ENCODE measurements around the gene CDH5. TPM values are rescaled to one million over a fixed set of nuclear protein-coding genes. Genes with fewer than 3 reads are reported as not detected.

Gene CDH5
- total and polyA plus RNA-seq, 2 of the 4 experiments (the other 2 are of a cell fraction): not detected

- no peak for TF ChIP-seq CHD1 (IDR thresholded peaks at IDR 0.05; ENCODE audit: low read depth, low read length)
These were observed 12.2 kb upstream of the CDH5 start (continued) for GRCh38 chr16:66354034-66354909.

DNA sequence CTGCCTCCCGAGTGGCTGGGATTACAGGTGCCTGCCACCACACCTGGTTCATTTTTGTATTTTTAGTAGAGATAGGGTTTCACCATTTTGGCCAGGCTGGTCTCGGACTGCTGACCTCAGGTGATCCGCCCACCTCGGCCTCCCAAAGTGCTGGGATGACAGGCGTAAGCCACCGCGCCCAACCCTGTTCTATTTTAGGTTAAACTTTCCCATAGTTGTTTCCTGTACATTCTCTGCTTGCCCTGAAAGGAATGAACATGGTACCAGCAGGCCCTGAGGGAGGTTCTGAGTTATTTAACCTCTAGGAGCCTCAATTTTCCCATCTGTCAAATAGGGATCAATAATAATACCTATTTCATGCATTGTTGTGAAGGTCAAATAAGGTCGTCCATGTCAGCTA lies 11.0 kb upstream of the CDH5 start:
- POLR2A ChIA-PET (ENCODE audit: unreplicated experiment): no interaction called here
- no peak overlapping the region for H3K14ac ChIP-seq (replicated peaks; ENCODE audit: low read depth, low read length)
- H4K5ac ChIP-seq (ENCODE audit: low read depth, low read length): no peak overlapping the region
- H3K79me1 ChIP-seq (ENCODE audit: low read depth in 1 of 2, low read length in 2 of 2): no peaks in the 10 kb centered on the region
- H3K27me3 ChIP-seq (ENCODE audit: control insufficient read depth, insufficient read depth, low read length): peaks cover 47% of the 10 kb centered on the region
- no peak overlapping the region for H3K56ac ChIP-seq (ENCODE audit: extremely low read depth, insufficient read depth, low read length)
- H3K36me3 ChIP-seq (ENCODE audit: control insufficient read depth, insufficient read depth, low read length): no peaks in the 10 kb centered on the region
- peaks cover 2% of the 10 kb centered on the region; the same call in 1 of the 2 replicates for H3K4me1 ChIP-seq (ENCODE audit: control insufficient read depth, insufficient read depth, low read length)
- H2AFZ ChIP-seq (replicated peaks; ENCODE audit: low read length, poor library complexity): no peak overlapping the region
- no peak overlapping the region for H4K91ac ChIP-seq (ENCODE audit: insufficient read depth, low read depth, low read length)
- H3K27ac ChIP-seq (ENCODE audit: insufficient read depth, low read length): no peak overlapping the region
- dilution Hi-C loops (cut with HindIII; ENCODE audit: low sequenced_read_pairs, unreplicated experiment) (no loop called here), intact Hi-C loops (cut with micrococcal nuclease) (no loop called here), in situ Hi-C loops (cut with MboI; ENCODE audit: low sequenced_read_pairs) (no loop called here)
- no peaks in the 10 kb centered on the region for H3K9me1 ChIP-seq (ENCODE audit: insufficient read depth, low read length)
- no peak overlapping the region for H3K9ac ChIP-seq (ENCODE audit: low read depth, low read length)
- DNase-seq (no peak), ATAC-seq (ENCODE audit: low read depth) (no peak)
- no TSS peak for BruUV-seq (replicated peaks)
- no peaks in the 10 kb centered on the region for H4K20me1 ChIP-seq (ENCODE audit: insufficient read depth, low read length)
- H3K18ac ChIP-seq (ENCODE audit: low read depth, low read length): no peak overlapping the region
- H2BK5ac ChIP-seq (ENCODE audit: low read depth, low read length, poor library complexity, severe bottlenecking): no peak overlapping the region
- no peak overlapping the region for H4K8ac ChIP-seq (ENCODE audit: low read depth in 2 of 2, low read length in 2 of 2)
- no peak overlapping the region for H3K23ac ChIP-seq (ENCODE audit: low read depth, low read length)
- no CpG with 5 or more reads among the region's 8 CpGs for WGBS, 2 experiments (ENCODE audit: extremely low coverage in 2 of 2, insufficient read length in 1 of 2)
- peaks cover 4% of the 10 kb centered on the region for H3K9me3 ChIP-seq (ENCODE audit: control insufficient read depth, insufficient read depth, low read length)
- no peak overlapping the region for H2BK120ac ChIP-seq (ENCODE audit: low read depth, low read length)
- no peak overlapping the region for H2BK15ac ChIP-seq (ENCODE audit: low read depth, low read length)
- no peak overlapping the region for H3K4me3 ChIP-seq (ENCODE audit: insufficient read depth, low read depth, low read length)
- no peak overlapping the region for H2AK5ac ChIP-seq (ENCODE audit: low read depth, low read length)
- H3K4ac ChIP-seq (ENCODE audit: low read depth, low read length): no peak overlapping the region
- CTCF ChIA-PET: no interaction called here
- no peak overlapping the region for H2BK20ac ChIP-seq (ENCODE audit: low read depth, low read length)
- no peak overlapping the region for H3K4me2 ChIP-seq (ENCODE audit: low read depth, low read length)
- no peak overlapping the region for H2AK9ac ChIP-seq (replicated peaks; ENCODE audit: low read depth, low read length, poor library complexity)
- no peak for TF ChIP-seq CEBPB (IDR thresholded peaks at IDR 0.05; ENCODE audit: low read depth, low read length)
- TF ChIP-seq MAFK (IDR thresholded peaks at IDR 0.05; ENCODE audit: low read depth, low read length): no peak
- no peak for TF ChIP-seq MAZ (IDR thresholded peaks at IDR 0.05; ENCODE audit: borderline replicate concordance, low read depth, low read length)
- TF ChIP-seq MXI1 (IDR thresholded peaks at IDR 0.05; ENCODE audit: borderline replicate concordance, low read depth, low read length): no peak
- TF ChIP-seq BHLHE40 (IDR thresholded peaks at IDR 0.05; ENCODE audit: low read depth, low read length): no peak
- no peak for TF ChIP-seq RAD21 (IDR thresholded peaks at IDR 0.05; ENCODE audit: low read length)
- no peak for TF ChIP-seq RFX5 (IDR thresholded peaks at IDR 0.05; ENCODE audit: low read depth, low read length)
- no peak for TF ChIP-seq NFE2L2 (IDR thresholded peaks at IDR 0.05; ENCODE audit: low read depth, low read length)
- no peak for TF ChIP-seq RCOR1 (IDR thresholded peaks at IDR 0.05; ENCODE audit: insufficient replicate concordance, low read length)
- TF ChIP-seq SMC3 (IDR thresholded peaks at IDR 0.05; ENCODE audit: low read depth, low read length): no peak
- no peak for TF ChIP-seq USF2 (IDR thresholded peaks at IDR 0.05; ENCODE audit: low read depth, low read length)
- no peak for TF ChIP-seq FOS (IDR thresholded peaks at IDR 0.05; ENCODE audit: low read depth, low read length)
- no peak for TF ChIP-seq ELK1 (IDR thresholded peaks at IDR 0.05; ENCODE audit: borderline replicate concordance, low read depth, low read length)
- TF ChIP-seq POLR2A (IDR thresholded peaks at IDR 0.05; ENCODE audit: low read depth, low read length): no peak
- TF ChIP-seq CHD1 (IDR thresholded peaks at IDR 0.05; ENCODE audit: low read depth, low read length): no peak

Data from IMR-90 (cell line).